Measurements from ENCODE around the gene CLDN8. TPM values are rescaled to one million over a fixed set of nuclear protein-coding genes. Genes with fewer than 3 reads are reported as not detected.

Gene CLDN8
- total RNA-seq, 2 donors from 2014 or later, result 6.9 to 16.7 TPM

DNA sequence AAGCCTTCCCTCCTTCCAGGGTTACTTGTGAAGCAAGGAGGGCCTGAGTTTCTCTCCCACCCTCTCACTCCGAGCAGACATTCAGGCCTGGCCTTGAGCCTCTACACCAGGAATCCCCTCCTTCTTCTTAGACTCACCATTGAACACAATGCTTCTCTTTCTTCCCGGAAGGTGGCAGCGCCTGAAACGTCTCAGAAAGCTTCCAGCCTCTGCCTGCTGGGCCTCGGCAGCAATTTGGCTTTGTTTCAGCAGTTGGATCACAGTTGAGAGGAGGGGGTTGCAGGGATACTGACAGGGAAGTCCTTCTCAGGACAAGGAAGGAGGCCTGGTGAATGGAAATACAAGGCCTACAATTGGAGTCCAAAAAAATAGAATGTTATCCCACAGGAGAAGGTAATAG lies 6.3 kb downstream of the CLDN8 start:
- TF ChIP-seq, protein P1, sequence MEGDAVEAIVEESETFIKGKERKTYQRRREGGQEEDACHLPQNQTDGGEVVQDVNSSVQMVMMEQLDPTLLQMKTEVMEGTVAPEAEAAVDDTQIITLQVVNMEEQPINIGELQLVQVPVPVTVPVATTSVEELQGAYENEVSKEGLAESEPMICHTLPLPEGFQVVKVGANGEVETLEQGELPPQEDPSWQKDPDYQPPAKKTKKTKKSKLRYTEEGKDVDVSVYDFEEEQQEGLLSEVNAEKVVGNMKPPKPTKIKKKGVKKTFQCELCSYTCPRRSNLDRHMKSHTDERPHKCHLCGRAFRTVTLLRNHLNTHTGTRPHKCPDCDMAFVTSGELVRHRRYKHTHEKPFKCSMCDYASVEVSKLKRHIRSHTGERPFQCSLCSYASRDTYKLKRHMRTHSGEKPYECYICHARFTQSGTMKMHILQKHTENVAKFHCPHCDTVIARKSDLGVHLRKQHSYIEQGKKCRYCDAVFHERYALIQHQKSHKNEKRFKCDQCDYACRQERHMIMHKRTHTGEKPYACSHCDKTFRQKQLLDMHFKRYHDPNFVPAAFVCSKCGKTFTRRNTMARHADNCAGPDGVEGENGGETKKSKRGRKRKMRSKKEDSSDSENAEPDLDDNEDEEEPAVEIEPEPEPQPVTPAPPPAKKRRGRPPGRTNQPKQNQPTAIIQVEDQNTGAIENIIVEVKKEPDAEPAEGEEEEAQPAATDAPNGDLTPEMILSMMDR (IDR thresholded peaks at IDR 0.05), result no peak
- no peak for TF ChIP-seq POLR2AphosphoS5 (IDR thresholded peaks at IDR 0.05)
- TF ChIP-seq POLR2A (IDR thresholded peaks at IDR 0.05), result no peak
- intact Hi-C loops (cut with DNase I), result no loop called here
- H3K36me3 ChIP-seq, result no peaks in the 10 kb centered on the region
- H3K4me3 ChIP-seq, result no peak overlapping the region
- H3K4me1 ChIP-seq (replicated peaks), result no peaks in the 10 kb centered on the region
- H3K9me3 ChIP-seq, result no peaks in the 10 kb centered on the region
- no peaks in the 10 kb centered on the region for H3K27me3 ChIP-seq (replicated peaks; ENCODE audit: insufficient read depth)
- no peak overlapping the region for H3K27ac ChIP-seq
- no peak for DNase-seq (ENCODE audit: low spot score)
- 64% methylated on average over 5 of the region's 5 CpGs for WGBS

DNA sequence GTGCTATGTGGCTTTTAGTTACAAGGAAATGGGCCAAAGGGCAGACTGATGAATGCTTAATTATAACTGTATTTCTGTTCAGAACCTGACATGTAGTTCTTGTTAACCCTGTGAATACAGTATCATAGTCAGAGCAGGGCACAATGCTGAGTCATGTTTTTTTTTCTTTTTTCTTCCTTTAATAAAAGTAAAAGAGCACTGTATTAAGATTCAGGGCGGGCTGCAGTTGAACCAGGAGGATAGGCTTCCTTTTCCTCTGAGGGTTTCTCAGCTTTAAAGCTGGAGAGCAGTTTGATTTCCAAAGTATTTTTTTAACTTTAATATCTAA lies 8.7 kb downstream of the CLDN8 start:
- TF ChIP-seq, protein P1 (IDR thresholded peaks at IDR 0.05), result no peak
- no peak for TF ChIP-seq POLR2AphosphoS5 (IDR thresholded peaks at IDR 0.05)
- no peak for TF ChIP-seq POLR2A (IDR thresholded peaks at IDR 0.05)
- no peak for DNase-seq (ENCODE audit: low spot score)
- 92% methylated on average over 1 of the region's 1 CpG for WGBS
- Histone ChIP-seq H3K27me3 (replicated peaks; ENCODE audit: insufficient read depth) (no peaks in the 10 kb centered on the region), H3K36me3 (no peaks in the 10 kb centered on the region), H3K27ac (no peak overlapping the region), H3K4me3 (no peak overlapping the region), H3K4me1 (replicated peaks) (no peaks in the 10 kb centered on the region), H3K9me3 (no peaks in the 10 kb centered on the region)
- intact Hi-C loops (cut with DNase I), result no loop called here

DNA sequence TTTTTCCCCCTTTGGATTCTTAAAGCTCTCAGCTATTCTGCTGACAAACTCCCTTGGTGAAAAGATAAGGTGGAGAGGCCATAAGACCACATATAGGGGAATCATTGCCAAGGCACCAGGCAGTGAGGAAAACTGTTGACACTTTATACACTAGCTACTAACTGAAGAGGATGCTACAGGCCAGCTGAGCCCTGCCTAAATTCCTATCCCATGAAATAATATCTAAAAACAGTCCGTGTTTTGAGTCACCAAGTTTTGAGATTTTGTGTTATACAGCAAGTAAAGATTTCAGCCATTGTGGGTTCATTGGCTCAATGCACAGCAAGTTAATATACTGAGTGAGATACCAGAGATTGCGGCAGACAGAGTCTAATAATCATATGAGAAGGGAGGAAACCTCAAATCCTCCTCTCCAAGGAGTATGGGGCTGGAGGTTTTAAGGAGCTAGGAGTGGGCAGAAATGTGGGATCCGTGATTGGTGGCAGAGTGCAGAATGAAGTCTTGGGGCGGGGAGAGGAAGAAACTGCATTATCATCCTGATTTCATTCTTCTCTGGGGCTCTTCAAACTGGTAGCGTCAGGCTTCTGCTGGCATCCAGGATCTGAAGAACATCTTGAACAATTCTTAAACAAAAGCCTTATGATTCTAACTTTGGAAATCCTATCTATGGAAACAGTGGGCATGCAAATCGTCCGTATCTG lies 9.2 kb downstream of the CLDN8 start:
- no peaks in the 10 kb centered on the region for H3K9me3 ChIP-seq
- H3K27ac ChIP-seq, result no peak overlapping the region
- no peaks in the 10 kb centered on the region for H3K4me1 ChIP-seq (replicated peaks)
- TF ChIP-seq POLR2A (IDR thresholded peaks at IDR 0.05), result no peak
- TF ChIP-seq, protein P1 (IDR thresholded peaks at IDR 0.05), result no peak
- no peak for TF ChIP-seq POLR2AphosphoS5 (IDR thresholded peaks at IDR 0.05)
- no peaks in the 10 kb centered on the region for H3K27me3 ChIP-seq (replicated peaks; ENCODE audit: insufficient read depth)
- no peaks in the 10 kb centered on the region for H3K36me3 ChIP-seq
- no peak overlapping the region for H3K4me3 ChIP-seq
- 69% methylated on average over 7 of the region's 7 CpGs for WGBS
- DNase-seq (ENCODE audit: low spot score), result no peak
- intact Hi-C loops (cut with DNase I), result no loop called here

DNA sequence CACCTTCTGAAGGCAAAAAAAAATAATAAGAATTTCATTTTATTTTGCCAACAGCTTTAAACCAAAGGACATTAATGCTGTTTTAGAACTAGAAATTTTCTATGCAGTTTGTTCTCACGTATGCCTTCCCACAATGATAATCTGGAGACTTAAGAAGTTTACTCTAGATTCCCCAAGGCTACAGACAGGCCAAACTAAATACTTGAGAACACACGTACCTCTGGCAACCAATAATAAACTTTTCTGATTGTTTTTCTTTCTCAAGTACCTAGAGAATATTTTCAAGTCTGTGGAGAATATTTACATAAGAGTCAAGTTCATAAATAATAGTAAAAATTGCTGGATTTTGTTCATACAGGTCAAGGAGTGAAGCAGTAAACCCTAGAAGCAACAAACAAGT lies 15.9 kb downstream of the CLDN8 start:
- Histone ChIP-seq H3K9me3 (no peaks in the 10 kb centered on the region), H3K4me1 (replicated peaks) (no peaks in the 10 kb centered on the region), H3K27me3 (replicated peaks; ENCODE audit: insufficient read depth) (no peaks in the 10 kb centered on the region), H3K36me3 (no peaks in the 10 kb centered on the region), H3K4me3 (no peak overlapping the region), H3K27ac (no peak overlapping the region)
- intact Hi-C loops (cut with DNase I), result no loop called here
- WGBS, result 15% methylated on average over 2 of the region's 2 CpGs
- TF ChIP-seq POLR2A (IDR thresholded peaks at IDR 0.05) (no peak), POLR2AphosphoS5 (IDR thresholded peaks at IDR 0.05) (peak; percentile 33)
- DNase-seq (ENCODE audit: low spot score), result peak; percentile 9

DNA sequence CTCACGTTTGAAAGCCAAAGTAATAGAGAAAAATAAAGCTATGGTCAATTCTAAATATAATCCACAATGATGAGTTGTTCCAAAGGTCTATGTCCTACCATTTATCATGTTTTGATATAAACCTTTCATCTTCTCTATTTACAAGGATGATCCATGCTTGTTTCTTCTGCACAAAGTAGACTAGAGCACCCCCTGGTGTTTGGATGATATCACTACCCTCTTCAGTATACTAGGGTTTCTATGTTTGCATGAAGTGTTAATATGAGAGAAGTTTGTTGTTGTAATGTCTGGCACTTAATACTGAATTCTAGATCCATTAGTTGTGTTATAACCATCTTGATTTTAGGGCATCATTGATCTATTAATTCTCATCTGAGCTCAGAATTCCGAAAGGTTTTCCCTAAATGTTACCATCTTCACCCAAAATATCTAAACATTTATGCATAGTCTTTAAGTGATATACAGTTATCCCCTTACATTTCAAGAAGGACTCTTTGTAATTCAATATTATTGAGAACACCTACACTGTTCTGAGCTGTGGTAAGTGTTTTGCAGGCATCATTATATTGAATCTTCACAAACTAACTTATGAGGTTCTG lies 21.1 kb downstream of the CLDN8 start:
- Histone ChIP-seq H3K27me3 (replicated peaks; ENCODE audit: insufficient read depth) (no peaks in the 10 kb centered on the region), H3K4me3 (no peak overlapping the region), H3K4me1 (replicated peaks) (no peaks in the 10 kb centered on the region), H3K27ac (no peak overlapping the region), H3K9me3 (no peaks in the 10 kb centered on the region), H3K36me3 (no peaks in the 10 kb centered on the region)
- TF ChIP-seq POLR2AphosphoS5 (IDR thresholded peaks at IDR 0.05) (no peak), POLR2A (IDR thresholded peaks at IDR 0.05) (no peak)
- TF ChIP-seq, protein P1 (IDR thresholded peaks at IDR 0.05), result peak in 3 of 4 experiments; percentile 37 to 61 (median 43)
- no peak for DNase-seq (ENCODE audit: low spot score)
- intact Hi-C loops (cut with DNase I), result no loop called here
- 61% methylated on average over 2 of the region's 2 CpGs for WGBS
